Keratinocyte (primary cell): ENCODE data around the gene CRK. TPM values are rescaled to one million over a fixed set of nuclear protein-coding genes. Genes with fewer than 3 reads are reported as not detected.

Experiments used
- DNase-seq: peaks from one replicate; pipeline ENCODE4 v3.0.0-alpha.2; 2011; ENCODE audit warnings: low read depth, missing footprints, low spot score
- FAIRE-seq: peaks from 2 replicates; lab custom pipeline; 2011; peaks lifted over from hg19 to GRCh38; lab: Jason Lieb, UNC
- H2AFZ ChIP-seq: 2 replicates; pipeline ENCODE4 v1.6.0; 2012; ENCODE audit warnings: low read length, control low read depth, inconsistent platforms; ENCODE audit not compliant: control insufficient read depth
- H3K27ac ChIP-seq: 2 replicates; pipeline ENCODE4 v1.5.1; 2011; ENCODE audit warnings: low read length; ENCODE audit not compliant: control insufficient read depth, insufficient read depth
- H3K27me3 ChIP-seq: 3 replicates; pipeline ENCODE4 v1.6.0; 2011; ENCODE audit warnings: low read length; ENCODE audit not compliant: control insufficient read depth, insufficient read depth; ENCODE audit errors: extremely low read depth
- H3K36me3 ChIP-seq, 2 experiments: 2 replicates in 1 of 2; 3 replicates in 1 of 2; pipeline ENCODE4 v1.5.1; 2011; ENCODE audit warnings: low read length in 2 of 2, mild to moderate bottlenecking in 1 of 2; ENCODE audit not compliant: control insufficient read depth in 2 of 2, insufficient read depth in 2 of 2; ENCODE audit errors: extremely low read depth in 1 of 2
- H3K4me1 ChIP-seq: 3 replicates; pipeline ENCODE4 v1.5.1; 2011; ENCODE audit warnings: low read length; ENCODE audit not compliant: control insufficient read depth, insufficient read depth; ENCODE audit errors: extremely low read depth
- H3K4me2 ChIP-seq: 3 replicates; pipeline ENCODE4 v1.6.0; 2011; ENCODE audit warnings: low read depth, low read length; ENCODE audit not compliant: control insufficient read depth, insufficient read depth; ENCODE audit errors: extremely low read depth
- H3K4me3 ChIP-seq, 3 experiments: fragments of 200-600 bp in 1 of 3; sonication (generic) in 1 of 3; 2 replicates in 2 of 3; 3 replicates in 1 of 3; pipeline ENCODE4 v1.5.1; 2011 to 2016; ENCODE audit warnings: low read length in 3 of 3, mild to moderate bottlenecking in 3 of 3, control low read depth in 2 of 3, inconsistent platforms in 1 of 3, low read depth in 1 of 3, mixed read lengths in 1 of 3, mixed run types in 1 of 3, moderate library complexity in 1 of 3; ENCODE audit not compliant: control insufficient read depth in 2 of 3, insufficient read depth in 2 of 3; ENCODE audit errors: extremely low read depth in 1 of 3
- H3K79me2 ChIP-seq: 2 replicates; pipeline ENCODE4 v1.6.0; 2012; ENCODE audit warnings: low read length; ENCODE audit not compliant: control insufficient read depth, insufficient read depth
- H3K9ac ChIP-seq: 3 replicates; pipeline ENCODE4 v1.6.0; 2011; ENCODE audit warnings: low read length; ENCODE audit not compliant: control insufficient read depth, insufficient read depth; ENCODE audit errors: extremely low read depth
- H3K9me1 ChIP-seq: 3 replicates; pipeline ENCODE4 v1.6.0; 2011; ENCODE audit warnings: low read length; ENCODE audit not compliant: control insufficient read depth, insufficient read depth; ENCODE audit errors: extremely low read depth
- H3K9me3 ChIP-seq: 2 replicates; pipeline ENCODE4 v1.5.1; 2012; ENCODE audit warnings: low read depth, low read length; ENCODE audit not compliant: control insufficient read depth
- H4K20me1 ChIP-seq: 3 replicates; pipeline ENCODE4 v1.6.0; 2011; ENCODE audit warnings: low read length; ENCODE audit not compliant: control insufficient read depth, insufficient read depth; ENCODE audit errors: extremely low read depth
- EZH2 ChIP-seq: IDR thresholded peaks from one replicate; pipeline ENCODE4 v1.6.1; 2012; ENCODE audit warnings: inconsistent platforms, mild to moderate bottlenecking, low read length, moderate library complexity
- dilution Hi-C: fragments of 300-500 bp; cut with MboI; formaldehyde crosslinking; loops from one replicate; pipeline ENCODE4 v1.7.0; 2020; ENCODE audit warnings: low sequenced_read_pairs; ENCODE audit not compliant: extremely low pct_ligation_motif_present
- polyA plus RNA-seq, 5 experiments: library from polyadenylated mRNA; depleted of rRNA in 3 of 5; stranded (reverse) in 3 of 5; stranded (forward) in 1 of 5; unstranded in 1 of 5; fragments of >200 nt; gene quantifications; 1 replicate in 1 of 5; 2 replicates in 3 of 5; 3 replicates in 1 of 5; pipeline versions ENCODE4 v1.2.1 to v1.2.3, GENCODE V29; 2011 to 2012; ENCODE audit warnings: missing spikeins in 2 of 5, low read depth in 1 of 5, low replicate concordance in 1 of 5
- TF ChIP-seq, protein P1 (sequence below), 3 experiments: IDR thresholded peaks in 1 of 3; conservative IDR thresholded peaks in 1 of 3; optimal IDR thresholded peaks in 1 of 3; 2 replicates in 2 of 3; 3 replicates in 1 of 3; pipeline versions ENCODE3 to v1.5.1; 2011; ENCODE audit warnings: low read length in 3 of 3, mild to moderate bottlenecking in 3 of 3, moderate library complexity in 2 of 3, control low read depth in 1 of 3, inconsistent platforms in 1 of 3; ENCODE audit not compliant: insufficient read depth in 2 of 3; ENCODE audit errors: extremely low read depth in 1 of 3

Gene CRK
- polyA plus RNA-seq, 1 donor (not counting 4 experiments of a cell fraction or from before 2014, with no cell fraction given): 127 TPM

GRCh38 chr17:1414634-1415033 is 41.4 kb downstream of the CRK start:
- no peaks in the 10 kb centered on the region for H3K9me1 ChIP-seq
- H4K20me1 ChIP-seq: no peaks in the 10 kb centered on the region
- no peak overlapping the region for H3K4me3 ChIP-seq
- no peaks in the 10 kb centered on the region for H3K27me3 ChIP-seq
- no peaks in the 10 kb centered on the region for H3K36me3 ChIP-seq
- DNase-seq: no peak
- no peak overlapping the region for H3K9ac ChIP-seq
- no peak overlapping the region for H2AFZ ChIP-seq
- H3K9me3 ChIP-seq: no peaks in the 10 kb centered on the region
- no peak overlapping the region for H3K4me2 ChIP-seq
- TF ChIP-seq, protein P1, sequence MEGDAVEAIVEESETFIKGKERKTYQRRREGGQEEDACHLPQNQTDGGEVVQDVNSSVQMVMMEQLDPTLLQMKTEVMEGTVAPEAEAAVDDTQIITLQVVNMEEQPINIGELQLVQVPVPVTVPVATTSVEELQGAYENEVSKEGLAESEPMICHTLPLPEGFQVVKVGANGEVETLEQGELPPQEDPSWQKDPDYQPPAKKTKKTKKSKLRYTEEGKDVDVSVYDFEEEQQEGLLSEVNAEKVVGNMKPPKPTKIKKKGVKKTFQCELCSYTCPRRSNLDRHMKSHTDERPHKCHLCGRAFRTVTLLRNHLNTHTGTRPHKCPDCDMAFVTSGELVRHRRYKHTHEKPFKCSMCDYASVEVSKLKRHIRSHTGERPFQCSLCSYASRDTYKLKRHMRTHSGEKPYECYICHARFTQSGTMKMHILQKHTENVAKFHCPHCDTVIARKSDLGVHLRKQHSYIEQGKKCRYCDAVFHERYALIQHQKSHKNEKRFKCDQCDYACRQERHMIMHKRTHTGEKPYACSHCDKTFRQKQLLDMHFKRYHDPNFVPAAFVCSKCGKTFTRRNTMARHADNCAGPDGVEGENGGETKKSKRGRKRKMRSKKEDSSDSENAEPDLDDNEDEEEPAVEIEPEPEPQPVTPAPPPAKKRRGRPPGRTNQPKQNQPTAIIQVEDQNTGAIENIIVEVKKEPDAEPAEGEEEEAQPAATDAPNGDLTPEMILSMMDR (optimal IDR thresholded peaks at IDR 0.05 in 1 of 3, IDR thresholded peaks at IDR 0.05 in 1 of 3, conservative IDR thresholded peaks at IDR 0.05 in 1 of 3; ENCODE audit: extremely low read depth in 1 of 3, insufficient read depth in 2 of 3, low read length in 3 of 3): no peak
- no peak for TF ChIP-seq EZH2
- H3K79me2 ChIP-seq: peaks cover 1% of the 10 kb centered on the region
- FAIRE-seq: no peak
- H3K4me1 ChIP-seq: no peaks in the 10 kb centered on the region
- H3K27ac ChIP-seq: no peak overlapping the region
- dilution Hi-C loops: no loop called here

GRCh38 chr17:1414001-1414574 is 41.9 kb downstream of the CRK start:
- no peaks in the 10 kb centered on the region for H3K79me2 ChIP-seq
- H3K4me1 ChIP-seq: no peaks in the 10 kb centered on the region
- no peak for FAIRE-seq
- no peaks in the 10 kb centered on the region for H3K9me3 ChIP-seq
- no peaks in the 10 kb centered on the region for H3K36me3 ChIP-seq
- dilution Hi-C loops: no loop called here
- H3K4me3 ChIP-seq: no peak overlapping the region
- no peak for DNase-seq
- H3K27me3 ChIP-seq: no peaks in the 10 kb centered on the region
- no peaks in the 10 kb centered on the region for H4K20me1 ChIP-seq
- TF ChIP-seq EZH2: no peak
- TF ChIP-seq, protein P1 (optimal IDR thresholded peaks at IDR 0.05 in 1 of 3, IDR thresholded peaks at IDR 0.05 in 1 of 3, conservative IDR thresholded peaks at IDR 0.05 in 1 of 3; ENCODE audit: extremely low read depth in 1 of 3, insufficient read depth in 2 of 3, low read length in 3 of 3): no peak
- no peak overlapping the region for H3K27ac ChIP-seq
- H2AFZ ChIP-seq: no peak overlapping the region
- H3K9ac ChIP-seq: no peak overlapping the region
- no peaks in the 10 kb centered on the region for H3K9me1 ChIP-seq
- H3K4me2 ChIP-seq: no peak overlapping the region
